ENCODE measurements around the gene CACNA1D. TPM values are rescaled to one million over a fixed set of nuclear protein-coding genes. Genes with fewer than 3 reads are reported as not detected.

Gene CACNA1D
- total and polyA plus RNA-seq, 2 donors (not counting 3 experiments of a cell fraction or from before 2014, with no cell fraction given), result 0.06 TPM; not detected in 1

DNA sequence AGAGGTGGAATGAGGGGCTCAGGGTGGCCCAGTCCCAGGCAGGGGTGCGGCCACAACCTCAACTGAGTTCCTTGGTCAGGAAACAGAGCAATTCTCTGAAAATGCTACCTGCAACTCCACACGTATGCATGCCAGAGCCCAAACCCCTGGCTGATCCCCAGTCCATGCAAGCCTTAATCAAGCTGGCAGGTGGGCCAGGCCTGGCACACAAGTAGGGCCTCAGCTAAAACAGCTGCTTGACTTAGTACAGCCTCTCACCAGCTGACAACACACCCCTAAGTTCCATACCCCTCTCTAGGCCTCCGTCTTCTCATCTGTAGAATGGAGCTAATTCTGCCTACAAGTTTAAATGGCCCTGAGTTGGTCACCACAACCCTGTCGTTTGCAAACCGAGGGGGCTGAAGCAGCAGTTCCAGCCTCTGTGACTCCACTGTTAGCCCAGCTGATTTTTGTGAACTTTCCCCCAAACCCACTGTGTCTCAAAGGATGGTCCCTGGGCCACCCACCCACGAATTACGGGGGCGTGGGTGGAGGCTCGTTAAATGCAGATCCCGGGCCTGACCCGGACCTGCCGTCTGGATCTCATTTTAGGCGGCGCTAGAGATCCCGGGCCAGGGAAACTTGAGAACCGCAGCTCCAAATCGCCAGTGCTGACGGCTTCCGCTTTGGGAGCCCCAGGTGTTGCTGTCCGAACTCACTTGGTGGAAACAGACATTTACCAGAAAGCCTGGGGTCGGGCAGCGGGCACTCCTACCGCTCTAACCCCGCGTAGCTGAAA, 350.9 kb downstream of the CACNA1D start:
- Histone ChIP-seq H3K36me3 (ENCODE audit: control insufficient read depth in 2 of 2, extremely low read depth in 1 of 2, insufficient read depth in 2 of 2, low read length in 2 of 2) (no peaks in the 10 kb centered on the region), H4K20me1 (replicated peaks; ENCODE audit: control insufficient read depth, extremely low read depth, insufficient read depth, low read length) (no peaks in the 10 kb centered on the region), H3K4me3 (replicated peaks in 1 of 3; ENCODE audit: insufficient read depth in 1 of 3, low read depth in 1 of 3, low read length in 3 of 3) (peak overlapping the region in 1 of 3 experiments; percentile 36), H3K79me2 (ENCODE audit: control insufficient read depth, insufficient read depth, low read length) (no peaks in the 10 kb centered on the region), H3K4me2 (ENCODE audit: insufficient read depth, low read length) (peak overlapping the region; percentile 33), H3K9ac (replicated peaks; ENCODE audit: extremely low read depth, insufficient read depth, low read length) (no peak overlapping the region), H3K4me1 (ENCODE audit: control insufficient read depth, extremely low read depth, insufficient read depth, low read length) (no peaks in the 10 kb centered on the region), H3K27me3 (ENCODE audit: control insufficient read depth in 2 of 2, insufficient read depth in 2 of 2, low read length in 2 of 2) (peaks cover 30 to 32% of the 10 kb centered on the region in 2 experiments), H2AFZ (ENCODE audit: low read depth, low read length) (peak overlapping the region; percentile 14), H3K27ac (ENCODE audit: insufficient read depth, low read depth, low read length) (no peak overlapping the region), H3K9me1 (replicated peaks; ENCODE audit: control insufficient read depth, extremely low read depth, insufficient read depth, low read length) (no peaks in the 10 kb centered on the region), H3K9me3 (replicated peaks; ENCODE audit: control insufficient read depth, insufficient read depth, low read length) (no peaks in the 10 kb centered on the region)
- TF ChIP-seq, protein P1, sequence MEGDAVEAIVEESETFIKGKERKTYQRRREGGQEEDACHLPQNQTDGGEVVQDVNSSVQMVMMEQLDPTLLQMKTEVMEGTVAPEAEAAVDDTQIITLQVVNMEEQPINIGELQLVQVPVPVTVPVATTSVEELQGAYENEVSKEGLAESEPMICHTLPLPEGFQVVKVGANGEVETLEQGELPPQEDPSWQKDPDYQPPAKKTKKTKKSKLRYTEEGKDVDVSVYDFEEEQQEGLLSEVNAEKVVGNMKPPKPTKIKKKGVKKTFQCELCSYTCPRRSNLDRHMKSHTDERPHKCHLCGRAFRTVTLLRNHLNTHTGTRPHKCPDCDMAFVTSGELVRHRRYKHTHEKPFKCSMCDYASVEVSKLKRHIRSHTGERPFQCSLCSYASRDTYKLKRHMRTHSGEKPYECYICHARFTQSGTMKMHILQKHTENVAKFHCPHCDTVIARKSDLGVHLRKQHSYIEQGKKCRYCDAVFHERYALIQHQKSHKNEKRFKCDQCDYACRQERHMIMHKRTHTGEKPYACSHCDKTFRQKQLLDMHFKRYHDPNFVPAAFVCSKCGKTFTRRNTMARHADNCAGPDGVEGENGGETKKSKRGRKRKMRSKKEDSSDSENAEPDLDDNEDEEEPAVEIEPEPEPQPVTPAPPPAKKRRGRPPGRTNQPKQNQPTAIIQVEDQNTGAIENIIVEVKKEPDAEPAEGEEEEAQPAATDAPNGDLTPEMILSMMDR (IDR thresholded peaks at IDR 0.05; ENCODE audit: extremely low read depth in 1 of 2, insufficient read depth in 1 of 2, low read depth in 1 of 2, low read length in 2 of 2), result peak in 1 of 2 donors; percentile 14
- TF ChIP-seq POLR2A (IDR thresholded peaks at IDR 0.05; ENCODE audit: low read depth, low read length) (no peak), POLR2AphosphoS5 (IDR thresholded peaks at IDR 0.05; ENCODE audit: insufficient read depth, low read depth, low read length) (no peak), GATA2 (IDR thresholded peaks at IDR 0.05; ENCODE audit: insufficient read depth, insufficient read length, low read depth, low read length) (no peak)
- intact Hi-C loops (cut with micrococcal nuclease), result no loop called here
- POLR2A ChIA-PET, result no interaction called here
- CTCF ChIA-PET, result interaction anchor here (1.0 kb wide), 1 partner anchor 23 kb away, joined by 3 read pairs; no protein-coding TSS in a partner anchor
- no TSS peak for BruUV-seq (replicated peaks)
- dilution Hi-C loops (cut with MboI; ENCODE audit: extremely low pct_ligation_motif_present, low sequenced_read_pairs), result no loop called here
- peak; percentile 17 for DNase-seq (ENCODE audit: low read depth, low spot score)
- FAIRE-seq, result no peak

DNA sequence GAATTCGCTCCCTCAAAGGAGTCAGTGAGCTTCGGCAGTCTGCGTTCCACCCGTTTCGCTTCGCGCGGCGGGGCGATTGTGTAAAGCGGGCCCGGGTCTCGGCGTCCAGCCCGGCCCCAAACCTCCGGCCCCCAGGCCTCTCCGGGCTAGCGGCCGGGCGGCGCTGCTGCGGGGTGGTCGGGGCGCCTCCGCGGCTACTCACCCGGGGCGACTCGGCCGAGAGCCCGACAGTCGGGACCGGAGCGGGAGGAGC, 351.4 kb downstream of the CACNA1D start:
- BruUV-seq (replicated peaks), result no TSS peak
- Histone ChIP-seq H3K4me2 (ENCODE audit: insufficient read depth, low read length) (peak overlapping the region; percentile 33), H3K27me3 (ENCODE audit: control insufficient read depth in 2 of 2, insufficient read depth in 2 of 2, low read length in 2 of 2) (peaks cover 30 to 32% of the 10 kb centered on the region in 2 experiments), H3K9me1 (replicated peaks; ENCODE audit: control insufficient read depth, extremely low read depth, insufficient read depth, low read length) (no peaks in the 10 kb centered on the region), H3K36me3 (ENCODE audit: control insufficient read depth in 2 of 2, extremely low read depth in 1 of 2, insufficient read depth in 2 of 2, low read length in 2 of 2) (no peaks in the 10 kb centered on the region), H3K4me3 (replicated peaks in 1 of 3; ENCODE audit: insufficient read depth in 1 of 3, low read depth in 1 of 3, low read length in 3 of 3) (peak overlapping the region in 1 of 3 experiments; percentile 36), H3K9ac (replicated peaks; ENCODE audit: extremely low read depth, insufficient read depth, low read length) (no peak overlapping the region), H3K27ac (ENCODE audit: insufficient read depth, low read depth, low read length) (no peak overlapping the region), H3K9me3 (replicated peaks; ENCODE audit: control insufficient read depth, insufficient read depth, low read length) (no peaks in the 10 kb centered on the region), H4K20me1 (replicated peaks; ENCODE audit: control insufficient read depth, extremely low read depth, insufficient read depth, low read length) (no peaks in the 10 kb centered on the region), H3K79me2 (ENCODE audit: control insufficient read depth, insufficient read depth, low read length) (no peaks in the 10 kb centered on the region), H3K4me1 (ENCODE audit: control insufficient read depth, extremely low read depth, insufficient read depth, low read length) (no peaks in the 10 kb centered on the region), H2AFZ (ENCODE audit: low read depth, low read length) (peak overlapping the region; percentile 14)
- DNase-seq (ENCODE audit: low read depth, low spot score), result no peak
- TF ChIP-seq EZH2 (IDR thresholded peaks at IDR 0.05; ENCODE audit: borderline replicate concordance, low read depth, low read length, severe bottlenecking) (peak; percentile 91), GATA2 (IDR thresholded peaks at IDR 0.05; ENCODE audit: insufficient read depth, insufficient read length, low read depth, low read length) (no peak)
- dilution Hi-C loops (cut with MboI; ENCODE audit: extremely low pct_ligation_motif_present, low sequenced_read_pairs), result no loop called here
- intact Hi-C loops (cut with micrococcal nuclease), result no loop called here
- CTCF ChIA-PET, result no interaction called here
- POLR2A ChIA-PET, result no interaction called here
- no peak for FAIRE-seq
